ENCODE results near the gene MRPL24. TPM values are rescaled to one million over a fixed set of nuclear protein-coding genes. Genes with fewer than 3 reads are reported as not detected.
A peak's percentile ranks its signal among the peaks of the same experiment; 100 is the strongest.

The MRPL24 gene
- total and polyA plus RNA-seq, 2 of the 13 experiments (the other 11 are each of a cell fraction or from before 2014, with no cell fraction given), result 38.1 to 42.9 TPM

GRCh38 chr1:156751757-156752481 lies 11.0 kb upstream of the MRPL24 start (continued):
- no peak for TF ChIP-seq ZSCAN12 (CRISPR knock-in tag; IDR thresholded peaks at IDR 0.05)
- TF ChIP-seq TOE1 (CRISPR knock-in tag; IDR thresholded peaks at IDR 0.05), result no peak
- TF ChIP-seq ZNF552 (CRISPR knock-in tag; IDR thresholded peaks at IDR 0.05; ENCODE audit: borderline replicate concordance), result no peak
- peak; percentile 65; the same call in 1 of the 2 replicates for TF ChIP-seq ZNF691 (CRISPR knock-in tag; IDR thresholded peaks at IDR 0.05; ENCODE audit: borderline replicate concordance, low read depth)
- TF ChIP-seq, protein P1, sequence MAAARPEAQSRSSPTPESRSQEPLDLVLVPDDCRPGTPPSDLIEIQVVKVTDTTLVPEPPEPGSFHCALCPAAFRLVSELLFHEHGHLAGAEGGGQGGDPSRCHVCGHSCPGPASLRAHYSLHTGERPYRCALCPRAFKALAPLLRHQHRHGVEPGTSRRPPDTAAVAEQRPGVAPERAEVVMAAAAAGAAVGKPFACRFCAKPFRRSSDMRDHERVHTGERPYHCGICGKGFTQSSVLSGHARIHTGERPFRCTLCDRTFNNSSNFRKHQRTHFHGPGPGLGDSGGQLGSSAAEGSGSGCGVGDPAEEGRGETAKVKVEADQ (CRISPR knock-in tag; IDR thresholded peaks at IDR 0.05; ENCODE audit: borderline replicate concordance), result no peak
- TF ChIP-seq TRIM24 (CRISPR knock-in tag; IDR thresholded peaks at IDR 0.05), result no peak
- TF ChIP-seq ZNF790 (CRISPR knock-in tag; IDR thresholded peaks at IDR 0.05; ENCODE audit: borderline replicate concordance), result peak; percentile 84; the same call in 1 of the 2 replicates
- TF ChIP-seq FOXO4 (CRISPR knock-in tag; conservative IDR thresholded peaks at IDR 0.05), result 0 out of 2 replicates have a peak, but pooled peaks have one; percentile 30
- TF ChIP-seq NR1H2 (CRISPR knock-in tag; IDR thresholded peaks at IDR 0.05; ENCODE audit: borderline replicate concordance, low read depth), result no peak
- no peak for TF ChIP-seq THYN1 (CRISPR knock-in tag; IDR thresholded peaks at IDR 0.05; ENCODE audit: borderline replicate concordance, low read depth)
- no peak for TF ChIP-seq ZNF761 (CRISPR knock-in tag; conservative IDR thresholded peaks at IDR 0.05)
- TF ChIP-seq, protein P2, sequence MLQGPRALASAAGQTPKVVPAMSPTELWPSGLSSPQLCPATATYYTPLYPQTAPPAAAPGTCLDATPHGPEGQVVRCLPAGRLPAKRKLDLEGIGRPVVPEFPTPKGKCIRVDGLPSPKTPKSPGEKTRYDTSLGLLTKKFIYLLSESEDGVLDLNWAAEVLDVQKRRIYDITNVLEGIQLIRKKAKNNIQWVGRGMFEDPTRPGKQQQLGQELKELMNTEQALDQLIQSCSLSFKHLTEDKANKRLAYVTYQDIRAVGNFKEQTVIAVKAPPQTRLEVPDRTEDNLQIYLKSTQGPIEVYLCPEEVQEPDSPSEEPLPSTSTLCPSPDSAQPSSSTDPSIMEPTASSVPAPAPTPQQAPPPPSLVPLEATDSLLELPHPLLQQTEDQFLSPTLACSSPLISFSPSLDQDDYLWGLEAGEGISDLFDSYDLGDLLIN (CRISPR knock-in tag; IDR thresholded peaks at IDR 0.05; ENCODE audit: borderline replicate concordance), result 0 out of 2 replicates have a peak, but pooled peaks have one; percentile 62
- TF ChIP-seq HNF4G (IDR thresholded peaks at IDR 0.05; ENCODE audit: borderline replicate concordance, low read depth, low read length), result no peak
- peak; percentile 66 for TF ChIP-seq HNF4G (CRISPR knock-in tag; IDR thresholded peaks at IDR 0.05; ENCODE audit: borderline replicate concordance, low read depth)
- no peak for TF ChIP-seq ZFP62 (CRISPR knock-in tag; IDR thresholded peaks at IDR 0.05)
- TF ChIP-seq ETV5 (CRISPR knock-in tag; IDR thresholded peaks at IDR 0.05; ENCODE audit: borderline replicate concordance), result no peak
- TF ChIP-seq ZNF101 (CRISPR knock-in tag; IDR thresholded peaks at IDR 0.05; ENCODE audit: borderline replicate concordance, low read depth), result no peak
- TF ChIP-seq ZNF577 (CRISPR knock-in tag; IDR thresholded peaks at IDR 0.05; ENCODE audit: borderline replicate concordance, low read depth), result no peak
- TF ChIP-seq EED (CRISPR knock-in tag; IDR thresholded peaks at IDR 0.05), result no peak
- TF ChIP-seq ZSCAN30 (CRISPR knock-in tag; IDR thresholded peaks at IDR 0.05), result no peak
- TF ChIP-seq SIN3B (IDR thresholded peaks at IDR 0.05; ENCODE audit: low read length), result peak; percentile 37; the same call in 1 of the 2 replicates
- TF ChIP-seq, protein P3, sequence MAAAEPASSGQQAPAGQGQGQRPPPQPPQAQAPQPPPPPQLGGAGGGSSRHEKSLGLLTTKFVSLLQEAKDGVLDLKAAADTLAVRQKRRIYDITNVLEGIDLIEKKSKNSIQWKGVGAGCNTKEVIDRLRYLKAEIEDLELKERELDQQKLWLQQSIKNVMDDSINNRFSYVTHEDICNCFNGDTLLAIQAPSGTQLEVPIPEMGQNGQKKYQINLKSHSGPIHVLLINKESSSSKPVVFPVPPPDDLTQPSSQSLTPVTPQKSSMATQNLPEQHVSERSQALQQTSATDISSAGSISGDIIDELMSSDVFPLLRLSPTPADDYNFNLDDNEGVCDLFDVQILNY (CRISPR knock-in tag; conservative IDR thresholded peaks at IDR 0.05), result peak; percentile 87
- TF ChIP-seq ZEB1 (IDR thresholded peaks at IDR 0.05; ENCODE audit: insufficient replicate concordance, low read depth), result peak; percentile 15
- TF ChIP-seq ZBTB3 (CRISPR knock-in tag; IDR thresholded peaks at IDR 0.05; ENCODE audit: borderline replicate concordance, low read depth), result no peak
- TF ChIP-seq KDM5A (IDR thresholded peaks at IDR 0.05; ENCODE audit: borderline replicate concordance, low read length), result no peak

Data from HepG2 (cell line).